GM21723 (cell line): ENCODE results near the gene ARHGAP45.

ENCODE experiments used
- ATAC-seq: cut with Tn5 transposase; IDR thresholded peaks from one replicate; pipeline ENCODE4 v1.9.1; 2021; ENCODE audit warnings: mild to moderate bottlenecking, moderate library complexity; ENCODE audit not compliant: unreplicated experiment

The ARHGAP45 gene

DNA sequence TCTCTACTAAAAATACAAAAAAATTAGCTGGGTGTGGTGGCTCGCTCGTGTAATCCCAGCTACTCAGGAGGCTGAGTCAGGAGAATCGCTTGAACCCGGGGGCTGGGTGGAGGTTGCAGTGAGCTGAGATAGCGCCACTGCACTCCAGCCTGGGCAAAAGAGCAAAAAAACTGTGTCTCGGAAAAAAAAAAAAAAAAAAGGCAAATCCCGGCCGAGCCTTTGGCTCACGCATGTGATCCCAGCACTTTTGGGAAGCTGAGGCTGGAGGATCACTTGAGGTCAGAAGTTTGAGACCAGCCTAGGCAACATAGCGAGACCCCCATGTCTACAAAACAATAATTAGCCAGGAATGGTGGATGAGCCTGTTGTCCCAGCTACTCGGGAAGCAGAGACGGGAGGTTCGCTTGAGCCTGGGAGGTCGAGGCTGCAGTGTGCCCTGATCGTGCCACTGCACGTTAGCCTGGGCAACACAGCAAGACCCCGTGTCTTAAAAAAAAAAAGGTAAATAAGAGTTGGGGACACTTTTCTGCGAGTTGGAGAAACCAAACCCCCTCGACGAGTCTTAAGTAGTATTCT lies 36.3 kb downstream of the ARHGAP45 start:
- no peak for ATAC-seq

DNA sequence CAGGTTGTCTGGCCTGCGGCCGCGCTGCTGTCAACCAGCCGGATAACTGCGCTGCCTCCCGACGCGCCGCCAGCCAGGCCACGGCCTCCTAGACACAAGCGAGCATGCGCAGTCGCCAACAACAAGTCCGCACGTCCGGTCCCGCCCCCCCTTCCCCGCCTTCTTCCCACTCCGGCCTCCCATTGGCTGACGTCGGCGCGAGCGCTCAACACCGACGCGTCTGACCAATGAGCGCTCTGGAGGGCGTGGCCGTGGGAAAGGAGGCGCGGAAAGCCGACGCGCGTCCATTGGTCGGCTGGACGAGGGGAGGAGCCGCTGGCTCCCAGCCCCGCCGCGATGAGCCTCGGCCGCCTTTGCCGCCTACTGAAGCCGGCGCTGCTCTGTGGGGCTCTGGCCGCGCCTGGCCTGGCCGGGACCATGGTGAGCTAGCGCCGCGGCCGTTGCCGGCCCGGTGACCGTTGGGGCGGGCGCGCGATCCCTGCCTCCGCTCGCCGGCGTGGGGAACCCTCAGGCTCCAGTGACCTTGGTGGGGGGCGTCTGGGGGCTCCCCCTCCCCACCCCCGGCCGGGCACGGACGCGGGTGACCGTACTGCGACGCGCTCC lies 36.8 kb downstream of the ARHGAP45 start, which contains the start of gene GPX4:
GPX4 (plus strand) TSS at position 287 of the 603 bp plus-strand sequence; CDS start at position 337, 50 bp downstream.
- peak; percentile 48 for ATAC-seq

DNA sequence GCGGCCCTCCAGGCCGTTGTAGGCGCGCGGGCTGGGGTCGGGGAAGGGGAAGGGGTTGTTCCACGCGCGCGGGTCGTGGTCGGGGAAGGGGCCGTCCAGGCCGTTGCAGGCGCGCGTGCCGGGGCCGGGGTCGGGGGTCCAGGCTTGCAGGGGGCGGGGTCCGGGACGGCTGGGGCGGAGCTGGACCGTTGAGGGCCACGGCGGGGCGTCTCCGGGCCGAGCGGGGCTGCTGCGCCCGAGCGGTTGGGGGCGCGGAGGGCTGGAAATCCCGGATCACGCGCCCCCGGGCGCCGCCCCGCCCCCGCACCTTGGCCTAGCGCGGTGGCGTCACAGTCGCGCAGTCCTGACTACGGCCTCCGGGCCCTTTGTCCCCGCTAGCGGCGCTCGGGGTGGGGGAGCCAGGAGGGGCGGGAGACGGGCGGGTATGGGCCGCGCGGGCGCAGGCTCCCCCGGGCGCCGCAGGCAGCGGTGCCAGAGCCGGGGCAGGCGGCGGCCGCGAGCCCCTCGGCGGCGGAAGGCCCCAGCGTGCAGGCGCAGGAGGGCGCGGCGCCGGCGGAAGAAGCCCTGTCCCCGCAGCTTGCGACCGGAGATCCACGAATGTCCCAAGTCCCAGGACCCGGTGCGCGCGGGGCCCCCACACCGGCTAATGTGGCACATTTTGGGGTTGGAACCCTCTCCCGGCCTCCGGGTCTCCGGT lies 37.5 kb downstream of the ARHGAP45 start:
- peak; percentile 27 for ATAC-seq

DNA sequence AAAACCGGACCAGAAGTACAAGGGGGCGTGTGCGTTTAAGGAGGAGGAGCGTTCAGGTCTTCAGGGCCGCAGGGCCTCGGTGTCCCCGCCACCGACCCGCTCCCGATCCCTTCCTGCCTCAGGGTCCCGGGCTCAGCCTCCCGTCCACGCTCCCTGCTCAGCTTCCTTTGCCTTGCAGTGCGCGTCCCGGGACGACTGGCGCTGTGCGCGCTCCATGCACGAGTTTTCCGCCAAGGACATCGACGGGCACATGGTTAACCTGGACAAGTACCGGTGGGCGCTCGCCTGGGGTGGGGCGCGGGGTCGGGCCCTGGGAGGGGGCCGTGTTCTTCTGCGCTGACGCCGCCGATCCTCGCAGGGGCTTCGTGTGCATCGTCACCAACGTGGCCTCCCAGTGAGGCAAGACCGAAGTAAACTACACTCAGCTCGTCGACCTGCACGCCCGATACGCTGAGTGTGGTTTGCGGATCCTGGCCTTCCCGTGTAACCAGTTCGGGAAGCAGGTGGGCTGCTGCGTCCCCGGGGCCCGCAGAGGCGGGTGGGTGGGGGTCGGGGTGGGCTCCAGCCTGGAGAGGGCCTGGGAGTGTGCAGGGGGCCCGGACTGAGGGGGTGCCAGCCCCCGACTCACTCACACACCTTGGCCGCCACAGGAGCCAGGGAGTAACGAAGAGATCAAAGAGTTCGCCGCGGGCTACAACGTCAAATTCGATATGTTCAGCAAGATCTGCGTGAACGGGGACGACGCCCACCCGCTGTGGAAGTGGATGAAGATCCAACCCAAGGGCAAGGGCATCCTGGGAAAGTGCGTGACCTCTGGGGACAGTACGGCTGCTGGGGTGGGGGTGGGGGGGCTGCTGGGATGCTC lies 38.3 kb downstream of the ARHGAP45 start:
- no peak for ATAC-seq

DNA sequence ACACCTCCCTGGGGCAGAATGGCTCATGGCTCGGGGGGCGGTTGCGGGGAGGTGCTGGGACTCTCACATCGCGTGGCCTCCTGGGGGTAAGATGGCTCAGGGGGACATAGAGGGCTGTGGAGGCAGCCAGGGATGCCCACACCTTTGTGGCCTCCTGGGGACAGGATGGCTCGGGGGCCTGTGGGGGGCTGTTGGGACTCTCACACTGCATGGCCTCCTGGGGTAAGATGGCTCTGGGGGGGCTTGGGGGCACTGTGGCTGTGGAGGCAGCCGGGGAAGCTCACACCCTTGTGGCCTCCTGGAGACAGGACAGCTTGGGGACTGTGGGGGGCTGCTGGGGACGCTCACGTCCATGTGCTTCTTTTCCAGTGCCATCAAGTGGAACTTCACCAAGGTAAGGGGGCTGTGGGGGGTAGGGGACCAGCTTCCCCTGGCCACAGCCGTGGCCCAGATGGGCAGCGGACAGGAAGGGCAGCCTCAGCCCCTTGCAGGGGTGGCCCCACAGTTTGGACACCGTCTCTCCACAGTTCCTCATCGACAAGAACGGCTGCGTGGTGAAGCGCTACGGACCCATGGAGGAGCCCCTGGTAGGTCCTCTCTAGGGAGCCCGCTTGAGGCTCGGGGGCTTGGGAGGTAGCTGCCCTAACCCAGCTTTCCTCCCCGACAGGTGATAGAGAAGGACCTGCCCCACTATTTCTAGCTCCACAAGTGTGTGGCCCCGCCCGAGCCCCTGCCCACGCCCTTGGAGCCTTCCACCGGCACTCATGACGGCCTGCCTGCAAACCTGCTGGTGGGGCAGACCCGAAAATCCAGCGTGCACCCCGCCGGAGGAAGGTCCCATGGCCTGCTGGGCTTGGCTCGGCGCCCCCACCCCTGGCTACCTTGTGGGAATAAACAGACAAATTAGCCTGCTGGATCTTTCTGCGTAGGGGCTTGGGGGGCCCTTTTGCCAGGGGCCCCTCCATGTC lies 39.2 kb downstream of the ARHGAP45 start:
- no peak for ATAC-seq

DNA sequence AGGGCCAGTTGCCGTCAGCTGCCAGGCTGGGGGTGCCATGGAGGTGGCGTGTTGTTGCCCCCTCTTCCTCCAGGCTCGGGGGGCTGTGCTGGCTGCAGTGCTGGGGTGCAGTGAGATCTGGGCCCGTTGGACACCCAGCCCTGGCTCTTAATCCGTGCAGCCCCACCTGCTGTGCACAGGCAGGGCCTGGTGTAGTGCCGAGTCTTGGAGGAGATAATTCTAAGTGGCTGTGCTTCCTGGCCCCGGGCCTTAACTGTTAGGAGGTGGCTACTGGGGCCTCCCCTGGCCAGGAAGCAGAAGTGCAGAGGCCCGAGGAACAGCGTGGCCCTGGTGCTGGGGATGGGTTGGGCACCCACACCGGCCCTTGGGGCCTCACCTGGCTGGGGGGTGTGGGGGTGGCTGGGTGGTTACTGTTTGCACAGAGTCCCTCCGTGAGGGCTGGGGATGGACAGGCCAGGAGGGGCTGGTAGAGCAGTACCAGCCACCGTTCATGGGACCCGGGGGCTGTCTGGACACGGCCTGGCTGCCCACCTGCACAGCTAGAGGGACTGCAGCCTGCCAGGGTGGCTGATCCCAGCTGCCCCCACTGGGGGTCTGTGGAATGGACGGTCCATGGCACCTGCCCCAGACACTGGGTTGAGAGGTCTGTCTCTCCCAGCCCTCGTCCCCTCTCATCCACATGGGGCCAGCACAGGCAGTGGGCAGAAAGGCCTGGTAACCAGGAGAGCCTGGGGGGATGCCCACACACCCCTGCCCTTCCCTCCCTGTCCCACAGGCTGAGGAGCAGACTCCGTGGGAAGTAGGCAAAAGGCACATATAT lies 40.1 kb downstream of the ARHGAP45 start:
- no peak for ATAC-seq

DNA sequence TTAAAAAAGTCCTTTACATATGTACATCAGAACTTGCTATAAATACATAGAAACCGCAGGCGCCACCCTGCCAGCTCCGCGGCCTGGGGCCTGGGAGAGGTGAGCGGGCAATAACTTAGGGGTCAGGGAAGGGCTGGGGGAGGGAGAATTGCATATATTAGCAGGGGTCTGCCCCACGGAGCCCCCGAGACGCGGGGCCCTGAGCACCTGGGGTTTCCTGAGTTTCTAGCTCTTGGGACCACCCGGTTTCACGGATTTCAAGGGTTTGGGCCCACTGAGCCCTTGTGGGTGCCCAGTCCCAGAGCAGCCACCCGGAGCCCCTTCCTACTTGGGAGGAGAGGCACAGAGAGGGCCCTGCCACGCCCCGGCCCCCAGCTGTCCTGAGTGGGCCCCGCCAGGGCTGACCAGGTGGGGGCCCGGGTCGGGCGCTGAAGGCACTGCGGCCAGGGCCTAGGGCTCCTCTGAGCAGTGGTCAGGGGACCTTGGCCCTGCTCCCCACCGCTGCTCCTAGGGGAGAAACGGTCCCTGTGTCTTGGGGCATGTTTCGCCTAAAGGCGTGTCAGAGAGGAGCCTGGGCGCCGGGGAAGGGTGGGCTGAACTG lies 40.8 kb downstream of the ARHGAP45 start:
- no peak for ATAC-seq

DNA sequence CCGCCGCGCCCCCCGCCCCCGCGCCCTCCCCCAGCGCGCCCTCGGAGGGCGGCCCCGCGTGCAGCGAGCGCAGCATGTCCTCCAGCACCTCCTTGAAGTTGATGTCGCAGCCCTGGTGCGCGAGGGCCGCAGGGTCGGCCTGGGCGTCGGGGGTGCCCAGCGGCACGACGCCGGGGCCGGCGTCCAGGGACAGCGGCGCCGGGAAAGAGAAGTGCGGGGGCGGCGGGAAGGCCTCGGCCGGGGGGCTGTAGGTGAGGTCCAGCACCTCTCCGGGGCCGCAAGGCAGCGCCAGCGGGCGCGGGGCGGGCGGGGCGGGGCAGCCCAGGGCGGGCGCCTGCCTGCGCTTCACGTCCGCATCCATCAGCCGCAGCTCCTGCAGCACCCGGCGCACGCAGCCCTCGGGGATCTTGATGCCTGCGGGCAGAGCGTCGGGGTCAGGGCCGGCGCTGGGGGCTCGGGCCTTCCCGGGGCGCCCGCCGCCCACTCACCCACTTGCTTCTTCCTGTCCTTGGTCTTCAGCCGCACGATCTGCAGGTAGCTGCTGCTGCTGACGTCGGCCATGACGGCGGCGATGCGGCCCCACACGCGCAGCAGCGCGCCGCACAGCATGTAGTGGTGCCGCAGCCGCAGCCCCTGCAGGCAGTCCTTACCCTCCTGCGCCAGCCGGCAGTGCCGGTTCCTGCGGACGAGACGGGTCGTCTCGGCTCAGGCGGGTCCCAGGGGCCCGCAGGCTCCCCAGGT lies 41.5 kb downstream of the ARHGAP45 start:
- no peak for ATAC-seq

DNA sequence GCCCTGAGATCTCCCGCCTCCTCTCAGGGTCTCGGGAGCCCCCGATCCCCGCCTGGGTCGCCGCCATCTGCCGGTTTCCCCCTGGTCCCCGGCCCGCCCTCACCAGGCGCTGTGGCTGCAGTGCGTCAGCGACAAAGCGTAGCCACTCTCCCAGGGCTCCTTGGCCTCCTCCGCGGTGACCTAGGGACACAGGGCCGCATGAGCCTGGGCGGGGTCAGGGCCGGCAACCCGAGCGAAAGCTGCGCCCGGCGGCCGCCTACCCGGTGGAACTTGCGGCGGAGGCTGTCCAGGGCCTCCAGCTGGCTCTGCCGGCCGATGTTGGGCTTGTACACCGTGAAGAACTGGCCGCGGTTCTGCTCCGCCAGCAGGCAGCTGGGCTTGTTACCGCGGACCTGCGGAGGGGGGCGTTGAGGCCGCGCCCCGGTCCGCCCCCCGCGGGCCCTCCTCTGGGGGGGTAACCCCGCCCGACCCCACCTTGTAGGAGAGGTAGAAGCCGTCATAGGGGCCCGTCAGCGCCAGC lies 42.1 kb downstream of the ARHGAP45 start:
- ATAC-seq = no peak

DNA sequence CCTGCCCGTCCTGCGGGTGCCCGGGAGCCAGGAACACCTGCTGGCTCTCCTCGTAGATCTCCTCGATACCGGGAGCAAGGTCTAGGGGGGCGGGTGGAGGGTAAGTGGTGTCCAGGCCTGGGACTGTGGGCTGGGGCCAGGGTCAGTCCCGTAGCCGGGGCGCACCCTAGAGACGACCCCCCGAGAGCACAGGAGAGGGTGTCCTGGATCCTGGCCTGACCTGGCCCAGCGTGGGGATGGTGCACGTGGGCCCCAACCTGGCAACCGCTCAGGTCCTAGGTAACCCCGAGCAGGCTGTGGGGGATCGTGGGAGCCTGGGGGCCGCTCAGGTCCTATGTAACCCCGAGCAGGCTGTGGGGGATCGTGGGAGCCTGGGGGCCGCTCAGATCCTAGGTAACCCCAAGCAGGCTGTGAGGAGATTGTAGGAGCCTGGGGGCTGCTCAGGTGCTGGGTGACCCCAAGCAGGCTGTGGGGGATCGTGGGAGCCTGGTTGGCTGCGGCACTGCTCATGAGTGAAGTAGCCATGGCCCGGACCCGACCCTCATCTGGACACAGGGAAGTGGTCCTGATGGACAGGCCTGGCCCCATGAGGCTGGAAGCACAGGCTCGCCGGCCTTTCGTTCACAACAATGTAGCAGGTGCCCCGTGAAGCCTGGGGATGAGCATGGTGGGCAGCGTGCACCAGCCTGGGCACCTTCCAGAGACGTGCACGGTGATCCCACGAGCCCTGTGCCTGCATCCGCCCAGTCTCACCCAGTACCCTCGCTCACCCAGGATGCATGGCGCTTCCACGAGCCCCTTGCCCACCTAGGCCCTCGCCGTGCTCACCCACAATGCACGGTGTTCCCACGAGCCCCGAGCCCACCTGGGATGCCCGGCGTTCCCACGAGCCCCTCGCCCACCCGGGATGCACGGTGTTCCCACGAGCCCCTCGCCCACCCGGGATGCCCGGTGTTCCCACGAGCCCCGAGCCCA lies 43.0 kb downstream of the ARHGAP45 start:
- no peak for ATAC-seq

DNA sequence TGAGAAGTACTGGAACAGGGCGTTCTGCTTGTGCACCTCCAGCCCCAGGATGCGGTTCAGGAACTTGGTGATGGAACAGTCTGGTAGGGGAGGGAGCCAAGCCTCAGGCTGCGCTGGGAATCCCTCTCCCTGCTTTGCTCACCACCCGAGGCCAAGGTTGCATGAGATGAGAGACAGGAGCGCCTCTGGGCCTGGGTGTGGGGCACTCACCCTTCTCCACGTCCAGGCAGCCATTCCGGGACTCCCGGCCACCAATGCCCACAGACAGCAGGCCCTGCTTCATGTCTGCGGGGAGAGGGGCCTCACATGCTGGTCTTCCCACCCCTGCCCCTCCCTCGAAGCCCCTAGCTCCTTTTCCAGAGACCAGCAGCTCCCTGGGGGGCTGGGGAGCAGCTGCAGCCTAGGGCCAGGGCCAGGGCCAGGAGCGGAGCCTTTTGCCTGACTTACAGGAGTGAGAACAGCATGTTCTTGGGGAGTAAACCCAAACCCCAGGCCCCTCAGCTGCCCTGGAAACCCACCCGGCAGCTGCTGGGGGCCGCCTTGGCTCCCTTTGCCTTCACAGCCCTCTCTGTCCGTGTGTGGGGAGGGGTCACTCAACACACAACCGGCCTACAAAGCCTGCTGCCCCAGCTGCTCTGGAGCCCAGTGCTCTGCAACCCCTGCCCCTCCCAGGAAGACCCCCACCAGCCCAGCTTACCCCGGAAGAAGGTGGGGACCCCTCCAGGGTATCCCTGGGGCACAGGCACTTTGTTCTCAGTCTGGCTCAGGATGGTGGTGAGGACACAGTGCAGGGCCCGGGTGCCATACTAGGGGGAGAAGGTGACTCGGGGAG lies 44.1 kb downstream of the ARHGAP45 start:
- ATAC-seq = no peak

DNA sequence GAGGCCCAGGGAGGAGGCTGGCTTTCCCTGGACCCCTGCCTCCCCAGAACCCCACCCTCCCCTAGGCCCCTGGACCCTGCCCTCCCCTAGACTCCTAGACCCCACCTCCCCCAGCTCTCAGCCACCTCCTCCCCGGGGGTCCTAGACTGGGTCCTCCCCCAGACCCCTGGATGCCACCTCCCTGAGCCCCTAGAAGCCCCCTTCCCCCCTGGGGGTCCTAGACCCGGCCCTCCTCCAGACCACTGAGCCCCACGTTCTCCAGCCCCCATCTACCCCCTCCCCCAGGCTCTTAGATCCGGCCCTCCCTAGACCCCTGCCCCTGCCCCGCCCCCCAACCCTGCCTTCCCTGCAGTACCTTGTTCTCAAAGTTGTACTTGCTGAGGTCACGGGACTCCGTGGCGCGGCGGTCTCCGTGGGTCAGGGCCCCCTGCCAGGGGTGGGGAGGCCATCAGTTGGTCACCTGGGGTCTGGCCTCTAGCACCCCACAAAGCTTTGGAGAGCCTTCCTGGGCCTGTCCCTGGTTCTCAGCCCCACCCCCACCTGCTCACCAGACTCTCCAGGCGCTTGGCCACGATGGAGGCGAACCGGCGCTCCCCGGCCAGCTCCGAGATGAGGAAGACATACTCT lies 44.8 kb downstream of the ARHGAP45 start:
- ATAC-seq = no peak

DNA sequence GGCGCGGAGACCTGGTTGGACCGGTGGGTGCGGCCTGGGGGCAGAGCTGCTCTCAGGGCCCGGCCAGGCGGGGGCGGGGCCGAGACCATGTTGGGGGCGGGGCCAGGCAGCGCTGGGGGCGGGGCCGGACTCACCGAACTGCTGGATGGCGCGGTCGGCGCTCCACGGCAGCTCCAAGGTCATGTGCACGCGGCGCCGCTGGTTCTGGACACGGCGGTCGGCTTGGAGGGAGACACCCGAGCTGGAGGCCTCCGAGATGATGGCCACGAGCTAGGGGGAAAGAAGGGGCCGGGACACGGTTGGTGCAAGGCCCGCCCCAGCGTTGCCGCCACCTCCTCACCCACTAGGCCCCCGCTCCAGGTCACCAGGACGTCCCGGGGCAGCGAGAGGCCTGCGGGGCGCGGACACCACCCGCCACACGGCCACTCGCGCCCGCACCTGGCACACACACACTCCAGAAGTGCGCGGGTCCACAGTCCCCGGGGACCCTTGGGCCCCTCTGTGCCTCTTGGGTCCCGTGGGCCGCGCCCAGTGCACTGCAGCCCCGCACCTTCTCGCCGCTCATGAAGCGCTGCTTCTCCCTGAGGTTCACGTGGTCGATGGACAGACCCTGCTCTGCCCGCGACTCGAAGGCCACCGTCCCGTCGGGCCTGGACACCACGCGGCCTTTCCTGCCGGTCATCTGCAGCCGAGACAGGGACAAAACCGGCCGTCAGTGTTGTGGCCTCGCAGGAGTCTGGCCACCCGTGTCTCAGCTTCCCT lies 45.5 kb downstream of the ARHGAP45 start:
- no peak for ATAC-seq

DNA sequence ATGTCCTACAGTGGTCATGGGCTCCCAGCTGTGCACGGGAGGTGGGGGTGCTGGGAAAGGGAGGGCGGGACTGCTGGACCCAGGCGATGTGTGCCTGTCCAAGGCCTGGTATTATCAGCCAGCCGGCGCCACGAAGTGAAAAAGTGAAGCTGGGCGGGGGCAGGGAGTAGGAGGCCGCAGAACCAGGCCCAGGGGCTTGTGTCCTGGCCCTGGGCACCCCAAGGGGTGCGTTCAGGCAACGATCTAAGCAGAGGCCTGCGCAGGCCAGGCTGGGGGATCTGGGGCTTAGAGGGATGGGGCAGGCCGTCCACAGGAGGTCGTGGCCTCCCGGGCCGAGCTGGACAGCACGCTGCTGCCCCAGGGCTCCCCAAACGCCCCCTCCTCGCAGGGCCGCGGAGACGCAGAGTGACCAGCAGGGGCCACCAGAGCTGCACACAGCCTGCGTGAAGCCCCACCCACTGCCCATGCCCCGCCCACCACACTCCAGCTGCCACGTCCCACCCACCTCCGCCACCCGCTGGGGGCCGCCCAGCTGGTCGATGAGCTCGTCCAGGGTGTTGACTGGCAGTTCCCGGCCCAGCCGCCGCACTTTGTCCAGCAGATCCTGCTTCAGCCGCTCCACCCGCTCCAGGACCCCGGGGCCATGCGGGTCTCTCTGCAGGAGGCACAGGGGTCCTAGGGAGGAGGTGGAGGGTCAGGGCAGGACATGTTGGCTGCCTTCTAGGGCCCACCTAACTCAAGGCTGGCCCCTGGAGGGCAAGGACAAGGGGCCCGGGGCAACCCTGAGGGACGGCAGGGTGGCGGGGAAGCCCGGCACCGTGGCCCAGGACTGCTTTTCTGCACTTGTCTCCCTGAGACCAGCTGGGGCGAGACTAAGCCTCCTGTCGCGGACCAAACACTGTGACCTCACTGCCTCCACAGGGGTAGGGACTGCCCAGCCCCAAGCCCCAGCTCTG lies 46.3 kb downstream of the ARHGAP45 start:
- no peak for ATAC-seq
